HG02938 (cell line): ENCODE measurements around the gene LRRIQ1.
A peak's percentile ranks its signal among the peaks of the same experiment; 100 is the strongest.
"Not testable (repeated sequence)": the region's sequence is repeated elsewhere in the genome, so short reads cannot be mapped to it uniquely, and the experiment has no call there.

Experiments used
- ATAC-seq: cut with Tn5 transposase; IDR thresholded peaks from one replicate; pipeline ENCODE4 v1.9.1; 2021; ENCODE audit warnings: mild to moderate bottlenecking, moderate library complexity; ENCODE audit not compliant: unreplicated experiment

LRRIQ1 gene, protein sequence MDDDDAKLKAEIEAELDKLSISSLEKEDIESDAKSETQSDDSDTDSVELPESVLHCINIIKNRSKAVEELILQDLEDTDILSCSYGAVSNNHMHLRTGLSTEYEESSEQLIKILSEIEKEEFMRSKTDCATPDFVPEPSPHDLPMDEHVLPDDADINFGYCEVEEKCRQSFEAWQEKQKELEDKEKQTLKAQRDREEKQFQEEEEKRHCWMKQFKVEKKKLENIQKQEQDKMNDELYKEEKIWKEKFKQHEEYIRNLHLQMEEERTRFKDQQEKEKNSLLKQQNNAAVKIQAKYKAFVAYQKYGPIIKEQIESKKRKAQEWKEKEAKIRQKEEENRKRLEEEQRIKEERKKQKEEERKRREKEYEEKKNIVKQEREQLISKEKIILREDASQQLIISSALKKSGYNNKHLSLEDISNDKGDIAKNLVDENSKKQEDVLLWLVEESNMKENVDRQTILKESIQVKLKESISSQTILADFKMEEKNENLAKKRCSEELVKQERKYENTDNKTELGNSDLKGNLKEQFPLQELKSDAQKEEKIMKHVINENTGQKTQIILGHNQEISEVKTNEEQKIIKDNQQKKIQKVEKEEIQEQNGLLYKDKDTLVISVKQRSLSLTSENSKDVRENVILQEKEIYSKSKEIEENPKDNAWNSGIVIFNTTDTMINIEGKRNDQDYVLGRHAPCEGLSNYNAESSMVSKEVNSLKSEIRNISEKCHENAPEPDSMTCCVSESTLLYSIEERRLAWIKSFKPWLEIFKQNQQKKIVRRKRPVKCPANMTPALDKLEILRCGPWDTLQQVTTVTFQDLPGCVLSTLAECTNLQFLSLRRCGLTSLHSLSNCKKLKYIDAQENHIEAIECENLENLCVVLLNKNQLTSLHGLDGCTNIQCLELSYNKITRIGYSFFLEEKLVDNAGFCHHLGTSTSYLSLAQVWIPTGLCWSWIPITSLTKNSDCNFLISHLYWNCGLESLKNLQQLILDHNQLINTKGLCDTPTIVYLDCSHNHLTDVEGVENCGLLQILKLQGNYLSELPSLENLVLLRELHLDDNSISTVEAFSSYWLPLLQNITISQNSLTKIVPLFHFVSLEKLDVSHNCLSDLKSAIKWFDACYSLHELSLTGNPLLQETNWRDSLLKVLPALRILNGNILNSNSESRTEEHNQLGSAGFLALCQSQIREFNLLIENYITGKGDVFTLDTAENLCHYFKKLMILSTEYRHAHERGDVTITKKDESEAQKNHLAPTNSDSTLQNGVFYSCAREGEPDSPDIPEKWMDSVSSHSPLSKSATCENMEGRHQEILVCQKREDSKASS (N-terminal part only)

GRCh38 chr12:85036234-85036707 is at the start of gene LRRIQ1, which contains the start of gene TSPAN19:
Gene LRRIQ1, plus strand, starts transcription at chr12:85036351. Its CDS starts 1,826 bp downstream, at chr12:85038177.
Gene TSPAN19, minus strand, starts transcription at chr12:85036277. Its CDS starts 6,331 bp downstream, at chr12:85029946.
- ATAC-seq: peak; percentile 96

- ATAC-seq: no peak
Observed at GRCh38 chr12:84986586-84986985, 49.6 kb upstream of the LRRIQ1 start.

DNA sequence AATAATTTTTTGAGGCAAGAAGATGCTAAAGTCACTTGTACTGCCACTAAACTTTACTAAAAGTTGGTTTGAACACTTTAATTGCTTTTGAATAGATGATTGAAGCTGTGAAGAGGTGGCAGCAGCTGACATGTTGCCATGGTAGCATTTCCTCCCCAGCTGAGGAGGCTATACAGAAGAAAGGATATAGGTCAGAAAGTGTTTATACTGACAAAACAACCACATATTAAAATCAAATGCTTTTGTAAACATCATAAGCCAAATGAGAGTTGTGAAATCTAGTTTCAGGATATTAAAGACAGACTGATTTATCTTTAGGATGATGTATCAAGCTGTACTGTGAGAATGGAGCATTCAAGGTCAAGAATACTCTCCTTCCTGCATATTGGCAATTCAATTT is 41.7 kb upstream of the LRRIQ1 start:
- no peak for ATAC-seq

GRCh38 chr12:84995641-84996040 is 40.5 kb upstream of the LRRIQ1 start:
- ATAC-seq: no peak

GRCh38 chr12:84996759-84997158 is 39.4 kb upstream of the LRRIQ1 start:
- ATAC-seq: no peak

DNA sequence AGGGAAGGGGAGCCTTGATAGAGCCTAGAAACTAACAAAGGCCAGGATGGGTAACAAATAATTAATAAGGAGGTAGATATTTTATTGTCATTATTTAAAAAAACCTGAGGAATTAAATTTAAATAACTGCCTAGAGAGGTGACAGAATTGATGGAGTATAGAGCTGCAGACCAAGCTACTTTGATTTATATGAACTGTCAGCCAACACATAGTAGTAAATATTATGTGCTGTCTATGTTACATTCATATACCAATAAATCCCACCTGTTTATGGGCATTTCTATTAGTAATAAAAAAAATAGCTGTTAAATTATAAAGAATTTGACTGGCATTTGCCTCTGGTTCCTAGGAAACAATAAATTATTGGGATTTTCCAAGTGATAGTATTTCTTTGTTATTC is 37.8 kb upstream of the LRRIQ1 start:
- no peak for ATAC-seq

GRCh38 chr12:85000729-85001128 is 35.4 kb upstream of the LRRIQ1 start:
- ATAC-seq: no peak

GRCh38 chr12:85002778-85003296 is 33.3 kb upstream of the LRRIQ1 start:
- ATAC-seq: no peak

GRCh38 chr12:85004204-85004603 is 31.9 kb upstream of the LRRIQ1 start:
- no peak for ATAC-seq

DNA sequence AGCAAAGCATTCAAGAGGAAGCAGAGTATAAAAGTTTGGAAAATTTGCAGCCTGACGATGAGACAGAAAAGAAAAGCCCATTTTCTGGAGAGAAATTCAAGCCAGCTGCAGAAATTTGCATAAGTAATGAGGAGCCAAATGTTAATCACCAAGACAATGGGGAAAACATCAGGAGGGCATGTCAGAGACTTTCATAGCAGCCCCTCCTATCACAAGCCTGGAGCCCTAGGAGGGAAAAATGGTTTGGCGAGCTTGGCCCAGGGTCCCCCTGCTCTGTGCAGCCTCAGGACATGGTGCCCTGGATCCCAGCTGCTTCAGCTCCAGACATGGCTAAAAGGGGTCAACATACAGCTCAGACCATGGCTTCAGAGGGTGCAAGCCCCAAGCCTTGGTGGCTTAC is 31.1 kb upstream of the LRRIQ1 start:
- not testable (repeated sequence) for ATAC-seq

DNA sequence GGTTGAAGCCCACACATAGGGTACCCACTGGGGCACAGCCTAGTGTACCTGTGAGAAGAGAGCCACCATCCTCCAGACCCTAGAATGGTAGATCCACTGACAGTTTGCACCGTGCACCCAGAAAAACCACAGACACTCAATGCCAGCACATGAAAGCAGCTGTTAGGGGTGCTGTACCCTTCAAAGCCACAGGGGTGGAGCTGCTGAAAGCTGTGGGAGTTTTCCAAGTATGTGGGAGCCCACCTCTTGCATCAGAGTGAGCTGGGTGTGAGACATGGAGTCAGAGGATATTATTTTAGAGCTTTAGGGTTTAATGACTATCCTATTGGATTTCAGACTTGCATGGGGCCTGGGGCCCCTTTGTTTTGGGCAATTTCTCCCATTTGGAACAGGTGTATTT is 30.5 kb upstream of the LRRIQ1 start:
- no peak for ATAC-seq

DNA sequence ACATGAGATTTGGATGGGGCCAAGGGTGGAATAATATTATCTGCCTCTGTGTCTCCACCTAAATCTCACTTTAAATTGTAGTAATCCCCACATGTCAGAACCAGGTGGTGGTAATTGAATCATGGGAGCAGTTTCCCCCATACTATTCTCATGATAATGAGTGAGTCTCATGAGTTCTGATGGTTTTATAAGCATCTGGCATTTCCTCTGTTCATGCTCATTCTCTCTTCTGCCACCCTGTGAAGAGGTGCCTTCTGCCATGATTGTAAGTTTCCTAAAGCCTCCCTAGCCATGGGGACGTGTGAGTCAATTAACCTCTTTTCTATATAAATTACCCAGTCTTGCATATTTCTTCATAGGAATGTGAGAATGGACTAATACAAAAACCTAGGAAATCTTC is 29.9 kb upstream of the LRRIQ1 start:
- no peak for ATAC-seq

GRCh38 chr12:85007836-85008235 is 28.3 kb upstream of the LRRIQ1 start:
- no peak for ATAC-seq

- ATAC-seq: no peak
Observed at GRCh38 chr12:85016413-85016812, 19.7 kb upstream of the LRRIQ1 start.

DNA sequence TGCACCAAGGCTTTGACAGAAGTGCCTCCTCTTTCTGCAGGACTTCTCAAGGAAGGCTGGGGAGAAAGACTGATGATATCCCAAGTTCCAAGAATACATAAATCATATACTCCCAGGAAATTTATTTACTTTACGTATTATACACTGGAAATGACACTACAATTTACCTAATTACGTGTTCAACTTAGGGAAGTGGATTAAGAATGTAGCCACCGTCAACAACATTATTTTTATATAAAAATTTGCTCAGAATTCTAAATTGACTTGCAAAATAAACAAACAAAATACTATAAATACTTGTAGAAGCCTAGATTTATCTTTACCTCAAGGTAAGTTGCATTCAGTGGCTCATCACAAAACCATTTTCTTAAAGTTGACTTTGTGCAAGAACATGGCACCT is 19.0 kb upstream of the LRRIQ1 start:
- no peak for ATAC-seq

GRCh38 chr12:85017618-85018017 is 18.5 kb upstream of the LRRIQ1 start:
- no peak for ATAC-seq

DNA sequence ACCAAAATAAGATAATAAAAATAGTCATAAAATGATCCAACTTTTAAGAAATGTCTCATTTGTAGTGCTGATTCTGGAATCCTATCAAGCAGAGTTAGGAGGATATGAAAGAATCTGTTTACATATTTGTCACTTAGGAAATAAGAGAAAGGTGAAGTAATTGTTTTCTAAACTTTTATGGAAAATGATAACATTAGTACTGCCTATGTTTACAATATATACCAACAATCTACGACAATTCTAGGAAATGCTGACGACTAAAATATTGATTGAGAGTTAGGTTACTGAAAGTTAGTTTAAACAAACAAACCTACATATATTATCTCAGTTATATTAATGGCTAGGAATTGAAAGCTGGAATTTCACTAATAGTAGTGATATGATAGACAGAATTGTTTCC is 18.1 kb upstream of the LRRIQ1 start:
- no peak for ATAC-seq

DNA sequence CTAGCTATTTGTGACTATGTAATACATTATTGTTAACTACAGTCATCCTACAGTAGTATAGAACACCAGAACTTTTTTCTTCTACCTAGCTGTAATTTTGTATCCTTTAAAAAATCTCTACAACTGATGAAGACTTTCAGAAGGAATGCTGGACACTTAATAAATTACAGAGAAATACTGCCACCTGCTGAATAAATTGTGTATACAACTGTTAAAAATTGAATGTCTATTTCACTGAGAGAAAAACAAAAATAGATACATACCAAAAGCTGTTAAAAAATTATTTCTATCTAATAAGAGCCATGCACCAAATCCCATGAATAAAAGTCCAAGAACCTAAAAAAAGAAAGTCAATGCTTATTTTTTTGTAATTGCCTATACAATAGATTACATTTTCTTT is 6.7 kb upstream of the LRRIQ1 start:
- ATAC-seq: no peak

GRCh38 chr12:85036733-85037132 is 582 bp downstream of the LRRIQ1 start:
- ATAC-seq: peak; percentile 46

- ATAC-seq: no peak
Observed at GRCh38 chr12:85041395-85041794, 5.2 kb downstream of the LRRIQ1 start.

- ATAC-seq: no peak
Observed at GRCh38 chr12:85043829-85044228, 7.7 kb downstream of the LRRIQ1 start.
